Measurements from ENCODE around the gene SEMA5B. TPM values are rescaled to one million over a fixed set of nuclear protein-coding genes. Genes with fewer than 3 reads are reported as not detected.
A peak's percentile ranks its signal among the peaks of the same experiment; 100 is the strongest.

SEMA5B gene
- total RNA-seq, 1 experiment from 2014 or later, result not detected

GRCh38 chr3:122907471-122907870 lies 120.1 kb downstream of the SEMA5B start:
- Mint-ChIP-seq H3K36me3 (ENCODE audit: insufficient read depth, unreplicated experiment) (no peaks in the 10 kb centered on the region), H3K4me3 (ENCODE audit: unreplicated experiment) (no peak overlapping the region), H3K9me3 (ENCODE audit: unreplicated experiment) (peaks cover 16% of the 10 kb centered on the region), H3K27me3 (ENCODE audit: insufficient read depth, unreplicated experiment) (peaks cover 19% of the 10 kb centered on the region), H3K4me1 (ENCODE audit: insufficient read depth, unreplicated experiment) (no peaks in the 10 kb centered on the region), H3K27ac (ENCODE audit: low read depth, unreplicated experiment) (no peak overlapping the region)
- no TSS peak for BruUV-seq (replicated peaks)
- no peak for TF ChIP-seq CTCF (IDR thresholded peaks at IDR 0.05; ENCODE audit: unreplicated experiment)
- no peak for DNase-seq (ENCODE audit: unreplicated experiment)
- CTCF ChIA-PET, result no interaction called here
- POLR2A ChIA-PET, result interaction anchor here (0.7 to 1.5 kb wide), 2 partner anchors 9 to 215 kb away, joined by 3 read pairs; no protein-coding TSS in a partner anchor
- intact Hi-C loops (cut with micrococcal nuclease), result no loop called here

- no TSS peak for BruUV-seq (replicated peaks)
- no peak for DNase-seq (ENCODE audit: unreplicated experiment)
- H3K4me1 Mint-ChIP-seq (ENCODE audit: insufficient read depth, unreplicated experiment), result peaks cover 9% of the 10 kb centered on the region
- ChIA-PET POLR2A (no interaction called here), CTCF (interaction anchor here (0.6 to 1.0 kb wide), 4 partner anchors 9 to 125 kb away, joined by 3 read pairs; no protein-coding TSS in a partner anchor)
- H3K36me3 Mint-ChIP-seq (ENCODE audit: insufficient read depth, unreplicated experiment), result no peaks in the 10 kb centered on the region
- intact Hi-C loops (cut with micrococcal nuclease), result no loop called here
- no peak for TF ChIP-seq CTCF (IDR thresholded peaks at IDR 0.05; ENCODE audit: unreplicated experiment)
- H3K27me3 Mint-ChIP-seq (ENCODE audit: insufficient read depth, unreplicated experiment), result peaks cover 19% of the 10 kb centered on the region
- H3K9me3 Mint-ChIP-seq (ENCODE audit: unreplicated experiment), result peaks cover 16% of the 10 kb centered on the region
- H3K27ac Mint-ChIP-seq (ENCODE audit: low read depth, unreplicated experiment), result no peak overlapping the region
- no peak overlapping the region for H3K4me3 Mint-ChIP-seq (ENCODE audit: unreplicated experiment)
These were observed 124.4 kb downstream of the SEMA5B start for GRCh38 chr3:122903171-122903570.

- H3K27me3 Mint-ChIP-seq (ENCODE audit: insufficient read depth, unreplicated experiment), result peaks cover 17% of the 10 kb centered on the region
- CTCF ChIA-PET, result interaction anchor here (0.9 to 1.0 kb wide), 3 partner anchors 8 to 147 kb away, joined by 3 to 4 read pairs (median 3); no protein-coding TSS in a partner anchor
These were observed 125.2 kb downstream of the SEMA5B start for GRCh38 chr3:122902326-122902725.

GRCh38 chr3:122898298-122898697 lies 129.3 kb downstream of the SEMA5B start:
- H3K9me3 Mint-ChIP-seq (ENCODE audit: unreplicated experiment), result no peaks in the 10 kb centered on the region
- ChIA-PET POLR2A (interaction anchor here (0.7 to 1.0 kb wide), 3 partner anchors 36 to 109 kb away, joined by 3 read pairs; no protein-coding TSS in a partner anchor), CTCF (interaction anchor here (0.7 kb wide), 1 partner anchor 140 kb away, joined by 3 read pairs; no protein-coding TSS in a partner anchor)
- peaks cover 21% of the 10 kb centered on the region for H3K4me1 Mint-ChIP-seq (ENCODE audit: insufficient read depth, unreplicated experiment)
- H3K27me3 Mint-ChIP-seq (ENCODE audit: insufficient read depth, unreplicated experiment), result no peaks in the 10 kb centered on the region
- H3K36me3 Mint-ChIP-seq (ENCODE audit: insufficient read depth, unreplicated experiment), result no peaks in the 10 kb centered on the region
- TF ChIP-seq CTCF (IDR thresholded peaks at IDR 0.05; ENCODE audit: unreplicated experiment), result no peak
- intact Hi-C loops (cut with micrococcal nuclease), result no loop called here
- H3K4me3 Mint-ChIP-seq (ENCODE audit: unreplicated experiment), result no peak overlapping the region
- H3K27ac Mint-ChIP-seq (ENCODE audit: low read depth, unreplicated experiment), result no peak overlapping the region
- BruUV-seq (replicated peaks), result no TSS peak
- peak; percentile 25 for DNase-seq (ENCODE audit: unreplicated experiment)

More at GRCh38 chr3:122902326-122902725, 125.2 kb downstream of the SEMA5B start:
- Mint-ChIP-seq H3K4me3 (ENCODE audit: unreplicated experiment) (no peak overlapping the region), H3K4me1 (ENCODE audit: insufficient read depth, unreplicated experiment) (peaks cover 9% of the 10 kb centered on the region), H3K27ac (ENCODE audit: low read depth, unreplicated experiment) (no peak overlapping the region), H3K36me3 (ENCODE audit: insufficient read depth, unreplicated experiment) (no peaks in the 10 kb centered on the region), H3K9me3 (ENCODE audit: unreplicated experiment) (peaks cover 16% of the 10 kb centered on the region)
- DNase-seq (ENCODE audit: unreplicated experiment), result peak; percentile 45
- TF ChIP-seq CTCF (IDR thresholded peaks at IDR 0.05; ENCODE audit: unreplicated experiment), result no peak
- intact Hi-C loops (cut with micrococcal nuclease), result no loop called here
- BruUV-seq (replicated peaks), result no TSS peak
- POLR2A ChIA-PET, result interaction anchor here (0.6 to 1.2 kb wide), 4 partner anchors 8 to 424 kb away, joined by 3 to 4 read pairs (median 3); no protein-coding TSS in a partner anchor

All from MCF 10A (cell line).